Loucy (cell line): ENCODE measurements around the gene PSEN2.

Source experiments
- H2AFZ ChIP-seq: fragments of 200-600 bp; sonication (generic); 2 replicates; pipeline ENCODE4 v1.6.0; 2016; ENCODE audit warnings: antibody characterized with exemption, mild to moderate bottlenecking, low read length, moderate library complexity
- H3F3A ChIP-seq: fragments of 200-600 bp; 2 replicates; pipeline ENCODE4 v1.6.0; 2016; ENCODE audit warnings: antibody characterized with exemption, low read depth, mild to moderate bottlenecking
- H3K27me3 ChIP-seq: fragments of 200-600 bp; sonication (generic); 2 replicates; pipeline ENCODE4 v1.6.1; 2014; ENCODE audit warnings: low read length, mild to moderate bottlenecking; ENCODE audit not compliant: insufficient read depth, poor library complexity, severe bottlenecking
- H3K36me3 ChIP-seq: fragments of 200-600 bp; sonication (generic); 2 replicates; pipeline ENCODE4 v1.6.1; 2016; ENCODE audit warnings: low read length; ENCODE audit not compliant: insufficient read depth
- H3K4me1 ChIP-seq: fragments of 200-600 bp; sonication (generic); 2 replicates; pipeline ENCODE4 v1.5.1; 2014; ENCODE audit warnings: low read length, mild to moderate bottlenecking; ENCODE audit not compliant: insufficient read depth, poor library complexity, severe bottlenecking
- H3K4me2 ChIP-seq: fragments of 200-600 bp; sonication (generic); 2 replicates; pipeline ENCODE4 v1.6.0; 2014; ENCODE audit warnings: antibody characterized with exemption, low read length, low read depth, mild to moderate bottlenecking; ENCODE audit not compliant: poor library complexity, severe bottlenecking
- H3K4me3 ChIP-seq: fragments of 200-600 bp; sonication (generic); 2 replicates; pipeline ENCODE4 v1.5.1; 2014; ENCODE audit warnings: low read length, mild to moderate bottlenecking, mixed read lengths; ENCODE audit not compliant: poor library complexity, severe bottlenecking
- H3K79me2 ChIP-seq: fragments of 200-600 bp; sonication (generic); 2 replicates; pipeline ENCODE4 v1.6.1; 2014; ENCODE audit warnings: low read length; ENCODE audit not compliant: insufficient read depth
- H3K9ac ChIP-seq: fragments of 200-600 bp; sonication (generic); 2 replicates; pipeline ENCODE4 v1.6.0; 2014; ENCODE audit warnings: mild to moderate bottlenecking, low read depth, low read length, moderate library complexity; ENCODE audit not compliant: poor library complexity, severe bottlenecking
- H3K9me2 ChIP-seq: fragments of 200-600 bp; sonication (generic); replicated peaks from 2 replicates; pipeline ENCODE4 v1.6.1; 2016; ENCODE audit warnings: low read depth, low read length, mixed read lengths
- H3K9me3 ChIP-seq: fragments of 200-600 bp; sonication (generic); 2 replicates; pipeline ENCODE4 v1.6.1; 2014; ENCODE audit warnings: mild to moderate bottlenecking, antibody characterized with exemption, low read length, low read depth; ENCODE audit not compliant: insufficient read depth
- H4K20me1 ChIP-seq: fragments of 200-600 bp; sonication (generic); 2 replicates; pipeline ENCODE4 v1.6.0; 2014; ENCODE audit warnings: antibody characterized with exemption, low read length, mild to moderate bottlenecking; ENCODE audit not compliant: insufficient read depth, poor library complexity, severe bottlenecking
- EZH2phosphoT487 ChIP-seq: fragments of 200-600 bp; IDR thresholded peaks from 2 replicates; pipeline ENCODE4 v1.6.1; 2018; ENCODE audit warnings: antibody characterized with exemption, mild to moderate bottlenecking, moderate library complexity, borderline replicate concordance
- TF ChIP-seq, protein P1 (sequence below): fragments of 200-600 bp; sonication (generic); conservative IDR thresholded peaks from 2 replicates; pipeline ENCODE4 v1.5.1; 2014; ENCODE audit warnings: mild to moderate bottlenecking, antibody characterized with exemption, low read length

Gene PSEN2

DNA sequence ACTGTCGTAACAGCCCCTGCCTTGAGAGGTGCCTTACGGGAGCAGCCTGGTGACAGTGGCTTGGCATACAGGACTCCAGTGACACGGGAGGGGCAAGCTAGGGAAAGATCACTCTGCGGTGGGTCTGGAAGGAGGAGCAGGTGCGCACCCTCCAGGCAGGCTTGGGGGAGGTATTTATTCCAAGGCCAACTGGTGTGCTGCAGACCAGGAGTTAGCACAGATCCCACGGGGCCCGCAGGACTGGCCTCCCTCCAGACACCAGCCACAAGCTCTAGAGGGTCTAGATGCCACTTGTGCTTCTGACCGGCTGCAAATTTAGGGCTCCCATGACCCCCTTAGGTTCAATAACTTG, 22.1 kb downstream of the PSEN2 start:
- no peaks in the 10 kb centered on the region for H3K9me2 ChIP-seq
- no peak overlapping the region for H3K4me2 ChIP-seq
- H3K36me3 ChIP-seq: no peaks in the 10 kb centered on the region
- peak overlapping the region; percentile 37 for H3K9ac ChIP-seq
- no peaks in the 10 kb centered on the region for H3K27me3 ChIP-seq
- H3K4me1 ChIP-seq: peaks cover 10% of the 10 kb centered on the region
- TF ChIP-seq EZH2phosphoT487: no peak
- TF ChIP-seq, protein P1, sequence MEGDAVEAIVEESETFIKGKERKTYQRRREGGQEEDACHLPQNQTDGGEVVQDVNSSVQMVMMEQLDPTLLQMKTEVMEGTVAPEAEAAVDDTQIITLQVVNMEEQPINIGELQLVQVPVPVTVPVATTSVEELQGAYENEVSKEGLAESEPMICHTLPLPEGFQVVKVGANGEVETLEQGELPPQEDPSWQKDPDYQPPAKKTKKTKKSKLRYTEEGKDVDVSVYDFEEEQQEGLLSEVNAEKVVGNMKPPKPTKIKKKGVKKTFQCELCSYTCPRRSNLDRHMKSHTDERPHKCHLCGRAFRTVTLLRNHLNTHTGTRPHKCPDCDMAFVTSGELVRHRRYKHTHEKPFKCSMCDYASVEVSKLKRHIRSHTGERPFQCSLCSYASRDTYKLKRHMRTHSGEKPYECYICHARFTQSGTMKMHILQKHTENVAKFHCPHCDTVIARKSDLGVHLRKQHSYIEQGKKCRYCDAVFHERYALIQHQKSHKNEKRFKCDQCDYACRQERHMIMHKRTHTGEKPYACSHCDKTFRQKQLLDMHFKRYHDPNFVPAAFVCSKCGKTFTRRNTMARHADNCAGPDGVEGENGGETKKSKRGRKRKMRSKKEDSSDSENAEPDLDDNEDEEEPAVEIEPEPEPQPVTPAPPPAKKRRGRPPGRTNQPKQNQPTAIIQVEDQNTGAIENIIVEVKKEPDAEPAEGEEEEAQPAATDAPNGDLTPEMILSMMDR: no peak
- no peak overlapping the region for H2AFZ ChIP-seq
- no peaks in the 10 kb centered on the region for H4K20me1 ChIP-seq
- no peaks in the 10 kb centered on the region for H3F3A ChIP-seq
- no peaks in the 10 kb centered on the region for H3K79me2 ChIP-seq
- H3K4me3 ChIP-seq: no peak overlapping the region
- H3K9me3 ChIP-seq: no peaks in the 10 kb centered on the region

DNA sequence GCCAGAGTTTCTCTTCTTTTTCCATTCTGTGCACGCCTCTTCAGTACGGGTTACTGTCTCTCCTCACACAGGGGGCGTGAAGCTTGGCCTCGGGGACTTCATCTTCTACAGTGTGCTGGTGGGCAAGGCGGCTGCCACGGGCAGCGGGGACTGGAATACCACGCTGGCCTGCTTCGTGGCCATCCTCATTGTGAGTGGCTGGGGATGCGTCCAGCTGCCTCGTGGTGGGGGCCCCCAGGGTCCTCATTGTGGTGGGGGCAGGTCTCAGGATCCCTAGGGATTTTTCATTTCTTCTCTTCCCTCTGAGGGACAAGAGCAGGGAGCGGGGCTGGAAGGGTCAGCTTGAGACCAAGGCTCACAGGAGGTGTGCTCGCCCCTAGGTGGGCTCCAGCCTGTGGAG, 23.5 kb downstream of the PSEN2 start:
- no peaks in the 10 kb centered on the region for H3K9me2 ChIP-seq
- no peaks in the 10 kb centered on the region for H3K36me3 ChIP-seq
- H4K20me1 ChIP-seq: no peaks in the 10 kb centered on the region
- H3K9ac ChIP-seq: no peak overlapping the region
- no peak overlapping the region for H3K4me3 ChIP-seq
- no peak for TF ChIP-seq EZH2phosphoT487
- TF ChIP-seq, protein P1: no peak
- peaks cover 10% of the 10 kb centered on the region for H3K4me1 ChIP-seq
- no peak overlapping the region for H3K4me2 ChIP-seq
- no peaks in the 10 kb centered on the region for H3K79me2 ChIP-seq
- H2AFZ ChIP-seq: no peak overlapping the region
- no peaks in the 10 kb centered on the region for H3F3A ChIP-seq
- no peaks in the 10 kb centered on the region for H3K27me3 ChIP-seq
- no peaks in the 10 kb centered on the region for H3K9me3 ChIP-seq

DNA sequence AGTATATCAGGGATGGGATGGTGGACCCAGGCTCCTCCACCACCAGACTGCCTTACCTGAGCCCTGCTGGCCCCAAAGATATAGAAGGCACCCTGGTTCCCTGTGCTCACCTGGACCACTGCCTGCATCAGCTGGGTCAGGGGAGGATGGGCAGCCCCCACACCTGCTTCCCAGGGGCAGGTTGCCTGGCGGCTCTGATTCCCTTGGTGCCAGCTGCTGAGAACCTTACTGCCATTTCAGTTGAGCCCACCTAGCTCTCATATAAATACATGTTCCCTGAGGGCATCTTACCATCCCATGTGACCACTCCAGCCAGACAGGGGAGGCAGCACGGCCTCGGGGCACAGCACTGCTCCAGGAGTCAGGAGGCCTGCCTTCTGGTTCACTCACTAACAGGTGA, 24.4 kb downstream of the PSEN2 start:
- Histone ChIP-seq H3K36me3 (no peaks in the 10 kb centered on the region), H3K4me3 (no peak overlapping the region), H4K20me1 (no peaks in the 10 kb centered on the region), H3F3A (no peaks in the 10 kb centered on the region), H3K9me3 (no peaks in the 10 kb centered on the region), H3K79me2 (no peaks in the 10 kb centered on the region), H2AFZ (no peak overlapping the region), H3K27me3 (no peaks in the 10 kb centered on the region), H3K9me2 (no peaks in the 10 kb centered on the region), H3K4me2 (no peak overlapping the region), H3K9ac (no peak overlapping the region), H3K4me1 (peaks cover 10% of the 10 kb centered on the region)
- TF ChIP-seq, protein P1: no peak
- no peak for TF ChIP-seq EZH2phosphoT487
